DMS153 (cell line): ENCODE measurements around the gene AFAP1.

Experiments used
- DNase-seq: peaks from one replicate; lab custom pipeline; 2025; lab: John Stamatoyannopoulos, UW

The AFAP1 gene

DNA sequence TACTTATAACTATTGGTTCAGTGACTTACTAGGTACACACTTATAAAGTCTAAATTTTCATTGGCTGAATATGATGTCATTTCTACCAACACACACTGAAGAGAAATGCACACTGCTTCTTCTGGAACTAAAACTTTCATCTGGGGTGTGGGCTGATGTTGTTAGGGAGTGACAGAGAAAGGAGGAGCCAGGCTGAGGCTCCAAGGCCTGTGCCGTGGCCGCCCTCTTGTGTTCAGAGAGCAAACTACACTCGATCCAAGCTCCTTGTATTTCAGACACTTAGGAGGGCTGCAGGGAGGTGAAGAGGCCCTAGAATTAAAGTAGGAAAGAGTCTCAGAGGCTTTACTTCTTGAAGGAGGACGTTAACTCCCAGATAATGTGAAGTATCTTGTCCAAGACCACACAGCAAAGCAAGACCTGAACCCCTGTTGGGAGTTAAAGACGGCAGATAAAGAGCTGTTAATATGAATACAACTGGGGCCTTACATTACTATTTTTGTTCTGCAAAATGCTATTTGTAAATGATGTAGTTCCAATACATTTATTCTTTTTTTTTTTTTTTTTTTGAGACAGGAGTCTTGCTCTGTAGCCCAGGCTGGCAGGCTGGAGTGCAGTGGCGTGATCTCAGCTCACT, 137.5 kb downstream of the AFAP1 start:
- DNase-seq = peak; percentile 16

GRCh38 chr4:7801641-7802040, 138.0 kb downstream of the AFAP1 start:
- DNase-seq = no peak

DNA sequence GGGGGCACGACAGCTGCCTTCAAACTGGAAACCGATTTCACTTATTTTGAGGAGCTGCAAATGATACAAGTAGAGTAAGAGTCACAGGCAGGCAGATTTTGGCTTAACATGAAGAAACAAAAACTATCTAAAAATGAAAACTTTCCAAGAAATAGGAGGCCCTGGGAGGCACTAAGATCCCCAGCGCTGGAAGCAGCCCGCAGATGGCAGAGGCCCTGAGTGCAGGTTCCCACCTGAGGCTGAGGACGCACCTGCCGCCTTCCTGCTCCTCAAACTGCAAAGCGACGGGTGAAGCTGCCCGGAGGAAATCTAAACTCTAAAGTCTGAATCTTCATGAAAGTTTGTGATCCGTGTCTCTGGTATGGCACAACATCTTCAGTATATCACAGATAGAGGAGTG, 138.7 kb downstream of the AFAP1 start:
- DNase-seq = no peak

- DNase-seq = no peak
These were observed 139.3 kb downstream of the AFAP1 start for GRCh38 chr4:7800410-7800809.

DNA sequence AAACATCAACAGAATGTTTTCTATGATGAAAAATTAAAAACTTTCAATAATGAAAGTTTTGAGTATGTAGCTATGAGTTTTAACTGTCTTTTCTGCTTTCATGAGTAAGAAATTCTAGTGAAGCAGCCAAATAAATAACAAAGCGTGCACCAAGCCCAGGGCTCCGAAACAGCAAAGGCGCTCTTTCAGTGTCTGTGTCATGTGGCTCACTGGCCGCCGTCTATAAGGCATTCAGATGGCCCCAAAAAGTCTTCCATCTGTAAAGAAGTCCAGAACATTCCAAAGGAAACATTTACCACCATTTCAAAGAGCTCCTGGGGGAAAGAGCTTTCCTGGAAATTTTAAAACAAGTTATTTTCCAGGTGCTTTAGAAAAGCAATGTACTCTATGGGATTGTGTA, 139.9 kb downstream of the AFAP1 start:
- DNase-seq = no peak

- DNase-seq = no peak
These were observed 140.4 kb downstream of the AFAP1 start for GRCh38 chr4:7799306-7799705.

DNA sequence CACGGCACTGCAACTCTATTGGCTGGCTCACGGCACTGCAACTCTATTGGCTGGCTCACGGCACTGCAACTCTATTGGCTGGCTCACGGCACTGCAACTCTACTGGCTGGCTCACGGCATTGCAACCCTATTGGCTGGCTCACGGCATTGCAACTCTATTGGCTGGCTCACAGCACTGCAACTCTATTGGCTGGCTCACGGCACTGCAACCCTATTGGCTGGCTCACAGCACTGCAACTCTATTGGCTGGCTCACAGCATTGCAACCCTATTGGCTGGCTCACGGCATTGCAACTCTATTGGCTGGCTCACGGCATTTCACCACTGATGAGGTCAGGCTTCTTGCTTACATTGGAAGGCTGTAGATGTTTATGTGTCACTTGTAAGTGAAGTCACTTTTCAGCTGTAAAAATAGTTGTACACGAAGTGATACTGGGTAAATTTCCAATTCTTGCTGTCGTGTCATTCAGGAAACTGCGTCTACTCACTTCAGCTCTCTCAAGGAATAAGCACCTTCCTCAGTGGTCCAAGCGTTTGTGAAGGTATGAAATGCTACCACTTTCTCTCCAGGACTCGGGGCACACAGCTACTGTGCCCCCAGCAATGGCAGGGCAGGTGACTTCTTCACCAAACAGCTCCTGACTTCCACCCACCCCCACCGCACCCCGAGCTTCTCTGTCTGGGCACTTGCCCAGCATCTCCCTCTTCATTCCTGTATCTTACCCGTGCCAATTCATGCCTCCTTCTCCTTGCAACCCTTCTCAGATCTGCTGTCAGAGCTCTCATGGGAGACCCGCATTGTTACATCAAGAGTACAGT, 141.3 kb downstream of the AFAP1 start:
- DNase-seq = no peak

- no peak for DNase-seq
These were observed 142.3 kb downstream of the AFAP1 start for GRCh38 chr4:7797330-7797729.

GRCh38 chr4:7795983-7796382, 143.7 kb downstream of the AFAP1 start:
- no peak for DNase-seq

GRCh38 chr4:7793186-7793585, 146.5 kb downstream of the AFAP1 start:
- DNase-seq = no peak

GRCh38 chr4:7792616-7793015, 147.0 kb downstream of the AFAP1 start:
- no peak for DNase-seq

DNA sequence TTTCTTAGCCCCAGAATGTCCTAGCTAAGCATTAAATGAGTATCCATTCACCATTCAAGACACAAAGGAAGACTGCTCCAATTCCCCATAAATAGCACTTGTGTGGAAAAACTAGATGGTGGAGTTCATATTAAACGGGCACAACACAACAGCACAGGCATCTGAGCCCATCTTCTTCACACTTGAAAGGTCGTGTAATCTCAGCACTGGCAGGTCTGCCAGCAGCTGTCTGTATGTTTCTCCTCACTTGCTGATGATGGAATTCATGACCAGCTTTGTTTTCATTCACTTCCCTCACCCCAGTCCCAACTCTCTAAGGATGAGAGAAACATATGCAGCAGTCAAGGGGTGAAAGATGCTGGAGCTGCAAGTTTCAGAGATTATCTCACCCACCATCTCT, 148.7 kb downstream of the AFAP1 start:
- no peak for DNase-seq

DNA sequence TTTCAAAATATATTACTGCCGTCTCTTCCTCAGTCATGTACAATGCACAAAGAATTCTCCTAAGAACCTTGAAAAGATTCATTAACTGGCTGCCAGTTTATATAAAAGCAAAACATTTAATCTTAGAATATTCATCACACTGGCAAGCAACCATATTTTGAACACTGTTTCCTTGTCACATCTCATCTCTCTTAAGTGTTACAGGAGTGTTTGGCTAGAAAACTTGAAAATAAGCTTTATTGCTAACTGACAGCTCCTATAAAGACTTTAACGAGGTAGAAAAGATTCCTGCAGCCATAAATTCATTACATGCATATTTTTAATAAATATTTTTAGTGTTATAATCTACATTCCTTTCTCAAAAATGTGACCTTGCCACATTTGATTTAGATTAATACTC, 149.6 kb downstream of the AFAP1 start:
- DNase-seq = no peak

DNA sequence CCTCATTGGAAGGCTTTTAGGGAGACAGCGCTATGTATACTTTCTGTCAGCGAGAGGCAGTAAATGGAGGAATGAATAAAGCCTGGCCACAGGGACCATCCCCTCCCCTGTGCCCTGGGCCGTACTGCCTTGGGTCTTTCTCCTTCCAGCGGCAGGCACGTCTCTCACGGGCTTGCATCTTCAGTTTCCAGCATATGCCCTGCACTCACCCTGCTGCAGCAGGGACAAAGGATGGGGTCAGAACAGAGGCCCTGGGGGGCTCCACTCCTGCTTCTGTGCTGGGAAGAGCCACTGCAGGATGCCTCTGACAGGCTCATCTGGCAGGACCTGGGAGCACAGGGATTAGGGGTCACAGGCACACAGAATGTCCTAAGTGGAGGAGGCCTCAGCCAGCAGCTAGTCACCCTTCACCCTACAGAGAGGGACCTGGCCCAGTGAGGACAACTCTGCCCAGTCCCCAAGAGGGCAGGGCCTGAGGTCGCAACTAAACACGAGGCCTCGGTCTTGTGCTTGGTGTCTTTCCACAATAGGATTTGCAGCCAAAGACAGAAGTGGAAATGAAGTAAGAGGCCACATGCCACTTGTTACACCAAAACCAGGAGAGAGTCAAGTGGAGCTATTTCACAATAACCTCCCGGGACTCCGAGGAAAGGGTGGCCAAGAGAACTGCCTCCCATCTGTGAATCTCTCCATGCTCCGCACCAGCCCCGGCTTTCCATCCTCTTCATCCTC, 150.8 kb downstream of the AFAP1 start:
- no peak for DNase-seq

GRCh38 chr4:7788193-7788592, 151.5 kb downstream of the AFAP1 start:
- DNase-seq = no peak

DNA sequence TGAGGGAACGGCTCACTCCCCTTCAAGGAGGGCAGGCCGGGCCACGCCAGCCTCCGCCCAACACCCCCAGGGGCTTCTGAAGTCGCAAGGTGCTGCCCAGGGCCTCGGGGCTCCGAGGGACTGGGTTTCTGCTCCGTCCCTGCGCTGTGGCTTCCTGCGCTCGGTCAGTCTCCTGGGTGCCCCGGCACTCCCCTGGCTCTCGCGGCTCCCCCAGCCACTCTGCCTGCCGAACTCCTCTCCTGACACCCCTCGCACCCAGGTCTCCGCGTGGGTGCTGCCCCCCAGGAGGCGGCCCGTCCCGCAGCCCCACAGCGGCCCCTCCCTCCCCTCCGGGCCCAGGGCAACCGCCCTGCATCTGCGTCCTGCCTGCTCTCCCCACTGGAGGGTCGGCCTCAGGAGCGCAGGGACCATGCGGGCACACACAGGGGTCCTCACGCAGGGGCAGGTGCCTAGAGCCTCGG, 151.9 kb downstream of the AFAP1 start:
- no peak for DNase-seq

GRCh38 chr4:7787067-7787466, 152.6 kb downstream of the AFAP1 start:
- no peak for DNase-seq

DNA sequence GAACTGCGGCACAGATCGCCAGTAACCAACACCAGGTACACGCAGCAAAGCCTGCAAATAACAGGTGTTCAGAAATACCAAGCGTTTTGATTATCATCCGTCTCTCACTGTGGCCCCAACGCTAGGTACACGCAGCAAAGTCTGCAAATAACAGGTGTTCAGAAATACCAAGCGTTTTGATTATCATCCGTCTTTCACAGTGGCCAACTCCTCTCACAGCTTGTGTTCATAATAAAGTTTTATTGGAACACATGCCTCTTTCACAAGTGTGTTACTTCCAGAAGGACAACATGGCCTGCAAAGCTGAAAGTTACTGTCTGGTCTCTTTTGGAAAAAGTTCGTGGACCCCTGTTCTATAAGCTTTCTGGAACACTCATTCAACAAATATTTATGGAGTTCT, 153.1 kb downstream of the AFAP1 start:
- no peak for DNase-seq

- no peak for DNase-seq
These were observed 153.6 kb downstream of the AFAP1 start for GRCh38 chr4:7786040-7786439.

DNA sequence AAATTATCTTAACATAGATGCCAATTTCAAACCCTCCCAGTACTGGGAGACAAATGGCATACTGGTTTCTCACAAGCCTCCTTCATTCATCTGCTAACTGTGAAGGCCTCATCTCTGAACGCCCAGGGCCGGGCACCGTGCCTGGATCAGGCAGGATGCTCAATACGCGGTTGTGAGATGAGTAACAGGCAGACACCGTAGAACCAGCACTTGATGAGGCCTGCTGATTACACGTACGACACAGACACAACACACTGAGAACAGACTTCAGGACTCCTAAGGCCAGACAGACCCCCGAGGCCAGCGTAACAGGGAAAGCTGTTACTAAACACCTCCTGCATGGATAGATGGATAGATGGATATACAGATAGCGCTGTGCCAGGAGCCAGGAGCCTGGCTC, 154.6 kb downstream of the AFAP1 start:
- DNase-seq = no peak

DNA sequence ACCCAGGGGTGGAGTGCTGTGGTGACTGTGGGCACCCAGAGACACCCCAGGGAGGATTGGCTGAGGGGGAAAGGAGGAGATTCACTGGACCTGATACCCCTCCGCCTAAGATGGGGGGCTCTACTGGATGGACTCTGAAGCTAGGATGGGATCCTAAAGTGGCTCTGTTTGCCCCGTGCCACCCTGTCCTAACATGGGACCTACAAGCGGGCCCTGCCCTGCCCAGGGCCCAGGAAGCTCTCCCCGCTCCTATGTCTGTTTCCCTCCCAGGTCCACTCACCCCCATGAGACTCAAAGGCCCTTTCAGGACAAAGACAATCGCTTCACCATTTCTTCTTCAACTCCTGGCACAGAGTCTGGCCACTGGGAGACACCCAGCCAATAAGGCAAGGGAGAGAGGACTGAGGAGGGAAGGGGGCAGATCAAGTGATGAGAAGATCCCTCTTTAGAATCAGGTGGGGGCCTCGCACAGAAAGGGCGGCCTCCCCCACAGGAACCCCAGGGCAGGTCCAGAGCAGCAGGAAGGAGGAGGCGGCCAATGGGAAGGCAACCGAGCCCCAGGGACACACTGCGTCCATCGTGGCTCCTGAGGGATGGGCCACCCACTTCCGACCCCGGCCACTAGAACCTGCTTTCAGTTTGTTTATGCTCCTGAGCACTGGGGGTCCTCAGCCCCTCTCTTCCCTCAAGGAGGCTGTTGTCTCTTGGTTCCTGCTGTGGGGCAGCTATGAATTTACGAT, 155.4 kb downstream of the AFAP1 start:
- no peak for DNase-seq

- no peak for DNase-seq
These were observed 156.1 kb downstream of the AFAP1 start for GRCh38 chr4:7783541-7783940.
